SK-N-SH treated with all-trans-retinoic acid at 6 μM for 48 hours (cell line): ENCODE data around the gene TSSK3.

Experiments used
- ATAC-seq: fragments of 200-7000 bp; cut with Tn5 transposase; 3 replicates; pipeline ENCODE4 v1.9.1; 2020; ENCODE audit warnings: mild to moderate bottlenecking, moderate library complexity
- ARNTL ChIP-seq: fragments of 450-650 bp; formaldehyde crosslinking; IDR thresholded peaks from 2 replicates; pipeline ENCODE4 v1.5.0; 2020; ENCODE audit warnings: low read depth, mild to moderate bottlenecking, moderate library complexity, borderline replicate concordance
- BACH2 ChIP-seq: fragments of 250-450 bp; sonication (Bioruptor Pico); IDR thresholded peaks from 2 replicates; pipeline ENCODE4 v1.9.0; 2021; ENCODE audit warnings: mild to moderate bottlenecking, borderline replicate concordance
- CSDC2 ChIP-seq: fragments of 250-450 bp; sonication (Bioruptor Pico); IDR thresholded peaks from 2 replicates; pipeline ENCODE4 v1.5.0; 2020; ENCODE audit warnings: mild to moderate bottlenecking, moderate library complexity
- ESRRG ChIP-seq: fragments of 250-450 bp; sonication (Bioruptor Pico); IDR thresholded peaks from 2 replicates; pipeline ENCODE4 v1.6.1; 2021; ENCODE audit warnings: mild to moderate bottlenecking
- GLIS3 ChIP-seq: fragments of 250-450 bp; sonication (Bioruptor Pico); IDR thresholded peaks from 2 replicates; pipeline ENCODE4 v1.5.0; 2020; ENCODE audit warnings: mild to moderate bottlenecking, moderate library complexity
- ISL1 ChIP-seq: fragments of 250-450 bp; sonication (Bioruptor Pico); IDR thresholded peaks from 2 replicates; pipeline ENCODE4 v2.1.2; 2022; ENCODE audit warnings: mild to moderate bottlenecking, moderate library complexity
- OSR1 ChIP-seq: fragments of 250-450 bp; sonication (Bioruptor Pico); IDR thresholded peaks from 2 replicates; pipeline ENCODE4 v1.8.0; 2022; ENCODE audit warnings: moderate library complexity, mild to moderate bottlenecking, inconsistent platforms
- RARB ChIP-seq: fragments of 250-450 bp; sonication (Bioruptor Pico); IDR thresholded peaks from 2 replicates; pipeline ENCODE4 v1.8.0; 2021; ENCODE audit warnings: mild to moderate bottlenecking, moderate library complexity
- SNAI2 ChIP-seq: fragments of 250-450 bp; sonication (Bioruptor Pico); IDR thresholded peaks from 2 replicates; pipeline ENCODE4 v1.5.0; 2020; ENCODE audit warnings: mild to moderate bottlenecking, moderate library complexity
- TCF4 ChIP-seq: fragments of 250-450 bp; sonication (Bioruptor Pico); IDR thresholded peaks from 2 replicates; pipeline ENCODE4 v1.8.0; 2021; ENCODE audit warnings: mild to moderate bottlenecking, moderate library complexity, borderline replicate concordance
- ZFP3 ChIP-seq: fragments of 250-450 bp; sonication (Bioruptor Pico); IDR thresholded peaks from 2 replicates; pipeline ENCODE4 v1.5.0; 2020; ENCODE audit warnings: mild to moderate bottlenecking, moderate library complexity
- ZNF565 ChIP-seq: fragments of 450-650 bp; formaldehyde crosslinking; conservative IDR thresholded peaks from 2 replicates; pipeline ENCODE4 v1.5.0; 2020; ENCODE audit warnings: low read depth, mild to moderate bottlenecking, moderate library complexity
- ZNF70 ChIP-seq: fragments of 450-650 bp; formaldehyde crosslinking; IDR thresholded peaks from 2 replicates; pipeline ENCODE4 v1.5.0; 2020; ENCODE audit warnings: mild to moderate bottlenecking, moderate library complexity
- ZNF8 ChIP-seq: fragments of 450-650 bp; formaldehyde crosslinking; IDR thresholded peaks from 2 replicates; pipeline ENCODE4 v1.5.0; 2020; ENCODE audit warnings: mild to moderate bottlenecking, moderate library complexity
- TF ChIP-seq, protein P1 (sequence below): fragments of 250-450 bp; sonication (Bioruptor Pico); IDR thresholded peaks from 2 replicates; pipeline ENCODE4 v1.8.0; 2021; ENCODE audit warnings: low read depth, mild to moderate bottlenecking, moderate library complexity, borderline replicate concordance
- TF ChIP-seq, protein P2 (sequence below): fragments of 250-450 bp; sonication (Bioruptor Pico); IDR thresholded peaks from 2 replicates; pipeline ENCODE4 v1.5.0; 2020; ENCODE audit warnings: mild to moderate bottlenecking, moderate library complexity
- TF ChIP-seq, protein P3 (sequence below): fragments of 250-450 bp; sonication (Bioruptor Pico); IDR thresholded peaks from 2 replicates; pipeline ENCODE4 v1.8.0; 2020; ENCODE audit warnings: mild to moderate bottlenecking, moderate library complexity, borderline replicate concordance
- TF ChIP-seq, protein P4 (sequence below): fragments of 250-450 bp; sonication (Bioruptor Pico); IDR thresholded peaks from 2 replicates; pipeline ENCODE4 v1.5.1; 2020; ENCODE audit warnings: low read depth, mild to moderate bottlenecking, moderate library complexity
- TF ChIP-seq, protein P5 (sequence below): fragments of 250-450 bp; sonication (Bioruptor Pico); IDR thresholded peaks from 2 replicates; pipeline ENCODE4 v1.5.1; 2021; ENCODE audit warnings: mild to moderate bottlenecking, moderate library complexity

The TSSK3 gene

DNA sequence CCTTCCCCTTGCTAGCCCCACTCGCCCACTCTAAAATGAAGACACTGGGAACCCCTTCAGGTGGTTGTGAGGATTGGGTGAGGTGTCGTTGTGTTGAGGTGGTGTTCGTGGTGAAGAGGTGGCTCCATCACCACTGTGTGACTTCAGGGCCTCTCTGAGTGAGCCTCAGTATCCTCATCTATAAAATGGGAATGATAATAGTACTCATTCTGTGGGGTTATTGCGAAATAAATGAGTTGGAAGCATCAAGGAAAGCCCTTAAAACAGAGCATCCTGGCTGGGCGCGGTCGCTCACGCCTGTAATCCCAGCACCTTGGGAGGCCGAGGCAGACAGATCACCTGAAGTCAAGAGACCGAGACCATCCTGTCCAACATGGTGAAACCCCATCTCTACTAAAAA is 19.6 kb upstream of the TSSK3 start (continued):
- TF ChIP-seq, protein P1, sequence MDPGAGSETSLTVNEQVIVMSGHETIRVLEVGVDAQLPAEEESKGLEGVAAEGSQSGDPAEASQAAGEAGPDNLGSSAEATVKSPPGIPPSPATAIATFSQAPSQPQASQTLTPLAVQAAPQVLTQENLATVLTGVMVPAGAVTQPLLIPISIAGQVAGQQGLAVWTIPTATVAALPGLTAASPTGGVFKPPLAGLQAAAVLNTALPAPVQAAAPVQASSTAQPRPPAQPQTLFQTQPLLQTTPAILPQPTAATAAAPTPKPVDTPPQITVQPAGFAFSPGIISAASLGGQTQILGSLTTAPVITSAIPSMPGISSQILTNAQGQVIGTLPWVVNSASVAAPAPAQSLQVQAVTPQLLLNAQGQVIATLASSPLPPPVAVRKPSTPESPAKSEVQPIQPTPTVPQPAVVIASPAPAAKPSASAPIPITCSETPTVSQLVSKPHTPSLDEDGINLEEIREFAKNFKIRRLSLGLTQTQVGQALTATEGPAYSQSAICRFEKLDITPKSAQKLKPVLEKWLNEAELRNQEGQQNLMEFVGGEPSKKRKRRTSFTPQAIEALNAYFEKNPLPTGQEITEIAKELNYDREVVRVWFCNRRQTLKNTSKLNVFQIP (CRISPR knock-in tag) = no peak

DNA sequence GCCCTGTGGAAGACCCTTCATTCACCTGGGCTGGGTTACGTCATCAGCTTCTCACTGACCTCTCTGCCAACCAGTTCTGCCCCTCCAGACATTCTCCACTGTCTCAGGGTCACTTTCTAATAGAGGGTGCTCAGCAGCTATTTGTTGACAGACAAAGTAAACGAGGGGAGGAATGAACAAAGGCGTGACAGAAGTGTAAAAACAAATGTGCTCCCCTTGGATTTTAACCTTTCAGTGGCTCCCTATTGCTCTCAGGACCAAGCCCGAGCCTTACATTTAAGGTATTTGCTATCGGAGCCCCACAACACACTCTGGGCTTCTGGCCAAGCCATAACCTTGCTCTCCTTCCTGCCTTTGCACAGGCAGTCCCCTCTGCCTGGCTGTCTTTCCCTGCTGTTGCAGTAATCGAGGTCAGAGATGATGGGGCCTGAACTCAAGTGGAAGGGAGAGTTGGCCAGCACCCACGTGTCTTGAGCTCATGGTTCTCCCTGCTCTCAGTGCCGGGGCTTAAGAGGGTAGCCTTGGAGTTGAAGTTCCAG is 17.0 kb upstream of the TSSK3 start:
- TF ChIP-seq, protein P1 (CRISPR knock-in tag) = no peak
- TF ChIP-seq ARNTL (CRISPR knock-in tag) (no peak), ZNF565 (no peak), RARB (CRISPR knock-in tag) (no peak), CSDC2 (CRISPR knock-in tag) (no peak), ISL1 (CRISPR knock-in tag) (no peak), OSR1 (CRISPR knock-in tag) (no peak), BACH2 (CRISPR knock-in tag) (no peak), ZNF8 (no peak), GLIS3 (CRISPR knock-in tag) (no peak), ESRRG (CRISPR knock-in tag) (no peak), ZFP3 (no peak)
- TF ChIP-seq, protein P2, sequence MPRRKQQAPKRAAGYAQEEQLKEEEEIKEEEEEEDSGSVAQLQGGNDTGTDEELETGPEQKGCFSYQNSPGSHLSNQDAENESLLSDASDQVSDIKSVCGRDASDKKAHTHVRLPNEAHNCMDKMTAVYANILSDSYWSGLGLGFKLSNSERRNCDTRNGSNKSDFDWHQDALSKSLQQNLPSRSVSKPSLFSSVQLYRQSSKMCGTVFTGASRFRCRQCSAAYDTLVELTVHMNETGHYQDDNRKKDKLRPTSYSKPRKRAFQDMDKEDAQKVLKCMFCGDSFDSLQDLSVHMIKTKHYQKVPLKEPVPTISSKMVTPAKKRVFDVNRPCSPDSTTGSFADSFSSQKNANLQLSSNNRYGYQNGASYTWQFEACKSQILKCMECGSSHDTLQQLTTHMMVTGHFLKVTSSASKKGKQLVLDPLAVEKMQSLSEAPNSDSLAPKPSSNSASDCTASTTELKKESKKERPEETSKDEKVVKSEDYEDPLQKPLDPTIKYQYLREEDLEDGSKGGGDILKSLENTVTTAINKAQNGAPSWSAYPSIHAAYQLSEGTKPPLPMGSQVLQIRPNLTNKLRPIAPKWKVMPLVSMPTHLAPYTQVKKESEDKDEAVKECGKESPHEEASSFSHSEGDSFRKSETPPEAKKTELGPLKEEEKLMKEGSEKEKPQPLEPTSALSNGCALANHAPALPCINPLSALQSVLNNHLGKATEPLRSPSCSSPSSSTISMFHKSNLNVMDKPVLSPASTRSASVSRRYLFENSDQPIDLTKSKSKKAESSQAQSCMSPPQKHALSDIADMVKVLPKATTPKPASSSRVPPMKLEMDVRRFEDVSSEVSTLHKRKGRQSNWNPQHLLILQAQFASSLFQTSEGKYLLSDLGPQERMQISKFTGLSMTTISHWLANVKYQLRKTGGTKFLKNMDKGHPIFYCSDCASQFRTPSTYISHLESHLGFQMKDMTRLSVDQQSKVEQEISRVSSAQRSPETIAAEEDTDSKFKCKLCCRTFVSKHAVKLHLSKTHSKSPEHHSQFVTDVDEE = no peak
- TF ChIP-seq, protein P3, sequence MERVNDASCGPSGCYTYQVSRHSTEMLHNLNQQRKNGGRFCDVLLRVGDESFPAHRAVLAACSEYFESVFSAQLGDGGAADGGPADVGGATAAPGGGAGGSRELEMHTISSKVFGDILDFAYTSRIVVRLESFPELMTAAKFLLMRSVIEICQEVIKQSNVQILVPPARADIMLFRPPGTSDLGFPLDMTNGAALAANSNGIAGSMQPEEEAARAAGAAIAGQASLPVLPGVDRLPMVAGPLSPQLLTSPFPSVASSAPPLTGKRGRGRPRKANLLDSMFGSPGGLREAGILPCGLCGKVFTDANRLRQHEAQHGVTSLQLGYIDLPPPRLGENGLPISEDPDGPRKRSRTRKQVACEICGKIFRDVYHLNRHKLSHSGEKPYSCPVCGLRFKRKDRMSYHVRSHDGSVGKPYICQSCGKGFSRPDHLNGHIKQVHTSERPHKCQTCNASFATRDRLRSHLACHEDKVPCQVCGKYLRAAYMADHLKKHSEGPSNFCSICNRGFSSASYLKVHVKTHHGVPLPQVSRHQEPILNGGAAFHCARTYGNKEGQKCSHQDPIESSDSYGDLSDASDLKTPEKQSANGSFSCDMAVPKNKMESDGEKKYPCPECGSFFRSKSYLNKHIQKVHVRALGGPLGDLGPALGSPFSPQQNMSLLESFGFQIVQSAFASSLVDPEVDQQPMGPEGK (CRISPR knock-in tag) = no peak
- TF ChIP-seq, protein P4, sequence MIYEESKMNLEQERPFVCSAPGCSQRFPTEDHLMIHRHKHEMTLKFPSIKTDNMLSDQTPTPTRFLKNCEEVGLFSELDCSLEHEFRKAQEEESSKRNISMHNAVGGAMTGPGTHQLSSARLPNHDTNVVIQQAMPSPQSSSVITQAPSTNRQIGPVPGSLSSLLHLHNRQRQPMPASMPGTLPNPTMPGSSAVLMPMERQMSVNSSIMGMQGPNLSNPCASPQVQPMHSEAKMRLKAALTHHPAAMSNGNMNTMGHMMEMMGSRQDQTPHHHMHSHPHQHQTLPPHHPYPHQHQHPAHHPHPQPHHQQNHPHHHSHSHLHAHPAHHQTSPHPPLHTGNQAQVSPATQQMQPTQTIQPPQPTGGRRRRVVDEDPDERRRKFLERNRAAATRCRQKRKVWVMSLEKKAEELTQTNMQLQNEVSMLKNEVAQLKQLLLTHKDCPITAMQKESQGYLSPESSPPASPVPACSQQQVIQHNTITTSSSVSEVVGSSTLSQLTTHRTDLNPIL (CRISPR knock-in tag) = no peak
- TF ChIP-seq, all 23 proteins: peak for 0
- peak; percentile 30; the same call in 2 of the 3 replicates for ATAC-seq

DNA sequence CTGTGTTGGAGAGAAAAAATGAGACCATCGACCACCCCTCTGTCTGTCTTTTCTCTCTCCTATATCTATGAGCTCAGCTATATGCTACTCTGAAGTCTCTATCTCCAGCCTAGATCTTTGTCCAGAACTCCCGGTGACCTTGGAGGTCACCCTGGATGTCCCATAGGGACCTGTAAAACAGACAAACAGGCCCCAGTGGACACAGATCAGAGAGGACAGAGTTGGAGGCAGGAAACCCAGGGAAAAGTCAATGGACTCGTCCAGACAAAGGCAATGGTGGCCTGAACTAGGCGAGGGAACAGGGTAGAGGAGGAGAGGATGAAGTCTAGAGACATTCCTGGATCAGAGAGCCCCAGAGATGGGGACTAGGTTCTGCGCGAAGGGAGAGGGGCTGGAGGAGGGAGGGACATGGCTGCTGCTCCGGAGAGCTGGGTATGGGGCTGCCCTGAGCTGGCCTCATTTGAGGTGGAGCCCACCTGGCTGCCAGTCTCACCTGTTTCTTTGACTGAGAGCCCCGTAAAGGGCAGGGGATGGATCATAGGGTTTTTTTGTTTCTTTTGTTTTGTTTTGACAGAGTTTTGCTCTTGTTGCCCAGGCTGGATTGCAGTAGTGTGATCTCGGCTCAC is 15.7 kb upstream of the TSSK3 start:
- ATAC-seq = no peak
- no peak for TF ChIP-seq ZNF8
- TF ChIP-seq, protein P2 = no peak
- TF ChIP-seq RARB (CRISPR knock-in tag) = no peak
- TF ChIP-seq ZNF70 (CRISPR knock-in tag) = no peak
- no peak for TF ChIP-seq ESRRG (CRISPR knock-in tag)
- TF ChIP-seq, protein P5, sequence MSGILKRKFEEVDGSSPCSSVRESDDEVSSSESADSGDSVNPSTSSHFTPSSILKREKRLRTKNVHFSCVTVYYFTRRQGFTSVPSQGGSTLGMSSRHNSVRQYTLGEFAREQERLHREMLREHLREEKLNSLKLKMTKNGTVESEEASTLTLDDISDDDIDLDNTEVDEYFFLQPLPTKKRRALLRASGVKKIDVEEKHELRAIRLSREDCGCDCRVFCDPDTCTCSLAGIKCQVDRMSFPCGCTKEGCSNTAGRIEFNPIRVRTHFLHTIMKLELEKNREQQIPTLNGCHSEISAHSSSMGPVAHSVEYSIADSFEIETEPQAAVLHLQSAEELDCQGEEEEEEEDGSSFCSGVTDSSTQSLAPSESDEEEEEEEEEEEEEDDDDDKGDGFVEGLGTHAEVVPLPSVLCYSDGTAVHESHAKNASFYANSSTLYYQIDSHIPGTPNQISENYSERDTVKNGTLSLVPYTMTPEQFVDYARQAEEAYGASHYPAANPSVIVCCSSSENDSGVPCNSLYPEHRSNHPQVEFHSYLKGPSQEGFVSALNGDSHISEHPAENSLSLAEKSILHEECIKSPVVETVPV (CRISPR knock-in tag) = no peak
- TF ChIP-seq ARNTL (CRISPR knock-in tag) = no peak
- TF ChIP-seq ISL1 (CRISPR knock-in tag) = no peak
- TF ChIP-seq, protein P4 (CRISPR knock-in tag) = no peak
- TF ChIP-seq TCF4 = no peak
- no peak for TF ChIP-seq CSDC2 (CRISPR knock-in tag)
- TF ChIP-seq SNAI2 (CRISPR knock-in tag) = no peak
